Spleen (tissue), 11 donors: Measurements from ENCODE around the gene CHSY3. TPM values are rescaled to one million over a fixed set of nuclear protein-coding genes. Genes with fewer than 3 reads are reported as not detected.

ENCODE experiments used
- DNase-seq: peaks from one replicate; pipeline ENCODE4 v3.0.0-alpha.2; 2020
- H3K27ac ChIP-seq, 8 donors: fragments of 200-600 bp; sonication (generic) in 7 of 8; 1 replicate in 4 of 8; 2 replicates in 4 of 8; pipeline versions ENCODE4 v1.5.0 to v1.8.0; 2016 to 2021; ENCODE audit warnings: inconsistent platforms in 4 of 8, mild to moderate bottlenecking in 4 of 8, moderate library complexity in 1 of 8
- H3K27me3 ChIP-seq, 7 donors: fragments of 200-600 bp; sonication (generic) in 6 of 7; replicated peaks in 1 of 7; 1 replicate in 4 of 7; 2 replicates in 3 of 7; pipeline versions ENCODE4 v1.5.0 to v1.8.0; 2016 to 2021; ENCODE audit warnings: inconsistent platforms in 3 of 7, mild to moderate bottlenecking in 1 of 7
- H3K36me3 ChIP-seq, 6 donors: fragments of 200-600 bp; sonication (generic) in 5 of 6; 1 replicate in 4 of 6; 2 replicates in 2 of 6; pipeline versions ENCODE4 v1.5.0 to v1.8.0; 2016 to 2021; ENCODE audit warnings: inconsistent platforms in 2 of 6
- H3K4me1 ChIP-seq, 6 donors: fragments of 200-600 bp; sonication (generic) in 5 of 6; 1 replicate in 3 of 6; 2 replicates in 3 of 6; pipeline versions ENCODE4 v1.5.0 to v1.8.0; 2016 to 2021; ENCODE audit warnings: inconsistent platforms in 3 of 6
- H3K4me3 ChIP-seq, 8 donors: fragments of 200-600 bp; sonication (generic) in 7 of 8; 1 replicate in 4 of 8; 2 replicates in 4 of 8; pipeline versions ENCODE4 v1.5.0 to v1.8.0; 2016 to 2021; ENCODE audit warnings: inconsistent platforms in 4 of 8, mild to moderate bottlenecking in 4 of 8, moderate library complexity in 2 of 8
- H3K9me3 ChIP-seq, 8 donors: fragments of 200-600 bp; sonication (generic) in 7 of 8; 1 replicate in 4 of 8; 2 replicates in 4 of 8; pipeline versions ENCODE4 v1.5.0 to v1.8.0; 2016 to 2021; ENCODE audit warnings: inconsistent platforms in 4 of 8
- POLR2A ChIP-seq, 3 donors: fragments of 450-650 bp; IDR thresholded peaks; one replicate each; pipeline ENCODE4 v1.5.1; 2017; ENCODE audit warnings: antibody characterized with exemption in 3 of 3, mild to moderate bottlenecking in 1 of 3
- POLR2AphosphoS5 ChIP-seq, 3 donors: sonication (generic); formaldehyde crosslinking; IDR thresholded peaks; one replicate each; pipeline ENCODE4 v1.5.1; 2017; ENCODE audit warnings: antibody characterized with exemption in 3 of 3
- WGBS, 5 donors: extraction: QIAGEN DNeasy Blood & Tissue Kit in 3 of 5; methylation state at CpG; one replicate each; pipeline versions ENCODE4 v1.1.5 to v1.1.7; 2013 to 2018; 5-methylcytosine and 5-hydroxymethylcytosine counted together
- intact Hi-C: fragments of 100-400 bp; cut with DNase I; formaldehyde crosslinking; loops from one replicate; pipeline ENCODE4 v1.15.0; 2023; ENCODE audit warnings: low total_unique reads
- polyA plus RNA-seq, 3 donors: library from polyadenylated mRNA; stranded (reverse); fragments of 200-250 nt; gene quantifications; one replicate each; pipeline ENCODE4 v1.2.1, GENCODE V29; 2013
- total RNA-seq, 7 donors: library from RNA; depleted of rRNA in 3 of 7; stranded (reverse); fragments of >200 nt in 3 of 7; fragmentation: NEBNext Ultra II Directional in 4 of 7; extraction: Animal tissue kit (Norgen Biotek cat#: 25700) in 4 of 7; gene quantifications; one replicate each; pipeline versions ENCODE4 v1.1.0 to v1.2.1, GENCODE V29; 2016 to 2021
- TF ChIP-seq, protein P1 (sequence below), 11 experiments: fragments of 200-600 bp in 7 of 11; fragments of 450-650 bp in 4 of 11; sonication (generic) in 4 of 11; IDR thresholded peaks in 8 of 11; conservative IDR thresholded peaks in 3 of 11; 1 replicate in 7 of 11; 2 replicates in 4 of 11; pipeline versions ENCODE4 v1.4.0 to v1.8.0; 2016 to 2021; ENCODE audit warnings: antibody characterized with exemption in 11 of 11, inconsistent platforms in 4 of 11, mild to moderate bottlenecking in 1 of 11
- donor health status: healthy with polysubstance abuse.
- donor health status: DM: no; HTN: no; CAD: no; lungs with moderate emphysema.
- donor health status: DM: no; HTN: no; CAD: no.
- donor health status: Bipolar disorder and iron deficiency.
- donor health status: healthy.
- donor health status: DM: no; HTN: no; CAD: no.
- donor health status: DM: yes; HTN: yes; CAD: no.

The CHSY3 gene
- total and polyA plus RNA-seq, 10 donors: 0.07 to 3.0 (median 1.5) TPM

DNA sequence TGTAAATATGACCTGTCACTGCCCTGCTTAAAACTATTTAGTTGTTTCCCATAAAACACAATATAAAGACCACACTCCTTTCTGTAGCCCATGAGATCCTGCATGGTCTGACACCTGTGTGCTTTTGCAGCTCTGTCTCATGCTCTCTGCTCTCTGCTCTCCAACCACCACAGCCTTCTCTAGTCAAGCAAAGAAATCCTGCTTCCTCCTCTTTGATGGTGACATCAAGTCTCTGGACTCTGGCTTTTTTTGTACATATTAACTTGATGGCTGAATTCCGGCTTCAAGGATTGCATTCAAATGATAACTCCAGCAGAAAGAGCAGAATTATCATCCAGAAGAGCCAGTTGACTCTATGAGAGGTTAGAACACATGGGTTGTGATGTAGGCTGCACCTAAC is 58.2 kb downstream of the CHSY3 start:
- H3K9me3 ChIP-seq: no peaks in the 10 kb centered on the region
- no peak overlapping the region for H3K27ac ChIP-seq
- no peak for DNase-seq
- H3K36me3 ChIP-seq: no peaks in the 10 kb centered on the region
- TF ChIP-seq, protein P1, sequence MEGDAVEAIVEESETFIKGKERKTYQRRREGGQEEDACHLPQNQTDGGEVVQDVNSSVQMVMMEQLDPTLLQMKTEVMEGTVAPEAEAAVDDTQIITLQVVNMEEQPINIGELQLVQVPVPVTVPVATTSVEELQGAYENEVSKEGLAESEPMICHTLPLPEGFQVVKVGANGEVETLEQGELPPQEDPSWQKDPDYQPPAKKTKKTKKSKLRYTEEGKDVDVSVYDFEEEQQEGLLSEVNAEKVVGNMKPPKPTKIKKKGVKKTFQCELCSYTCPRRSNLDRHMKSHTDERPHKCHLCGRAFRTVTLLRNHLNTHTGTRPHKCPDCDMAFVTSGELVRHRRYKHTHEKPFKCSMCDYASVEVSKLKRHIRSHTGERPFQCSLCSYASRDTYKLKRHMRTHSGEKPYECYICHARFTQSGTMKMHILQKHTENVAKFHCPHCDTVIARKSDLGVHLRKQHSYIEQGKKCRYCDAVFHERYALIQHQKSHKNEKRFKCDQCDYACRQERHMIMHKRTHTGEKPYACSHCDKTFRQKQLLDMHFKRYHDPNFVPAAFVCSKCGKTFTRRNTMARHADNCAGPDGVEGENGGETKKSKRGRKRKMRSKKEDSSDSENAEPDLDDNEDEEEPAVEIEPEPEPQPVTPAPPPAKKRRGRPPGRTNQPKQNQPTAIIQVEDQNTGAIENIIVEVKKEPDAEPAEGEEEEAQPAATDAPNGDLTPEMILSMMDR (IDR thresholded peaks at IDR 0.05 in 8 of 11, conservative IDR thresholded peaks at IDR 0.05 in 3 of 11): no peak
- TF ChIP-seq POLR2A (IDR thresholded peaks at IDR 0.05): no peak
- H3K27me3 ChIP-seq: no peaks in the 10 kb centered on the region
- H3K4me1 ChIP-seq: no peaks in the 10 kb centered on the region
- 72 to 90% (median 75%) methylated on average over 1 of the region's 1 CpG for WGBS, 5 donors
- intact Hi-C loops: no loop called here
- H3K4me3 ChIP-seq: no peak overlapping the region

GRCh38 chr5:129963359-129963758 is 59.1 kb downstream of the CHSY3 start:
- 68 to 73% (median 68%) methylated on average over 3 of the region's 3 CpGs for WGBS, 5 donors
- no peak overlapping the region for H3K4me3 ChIP-seq
- no peak overlapping the region for H3K27ac ChIP-seq
- H3K27me3 ChIP-seq: no peaks in the 10 kb centered on the region
- TF ChIP-seq POLR2AphosphoS5 (IDR thresholded peaks at IDR 0.05) (no peak), POLR2A (IDR thresholded peaks at IDR 0.05) (no peak)
- TF ChIP-seq, protein P1 (IDR thresholded peaks at IDR 0.05 in 8 of 11, conservative IDR thresholded peaks at IDR 0.05 in 3 of 11): no peak
- no peaks in the 10 kb centered on the region for H3K4me1 ChIP-seq
- H3K36me3 ChIP-seq: no peaks in the 10 kb centered on the region
- DNase-seq: no peak
- intact Hi-C loops: no loop called here
- H3K9me3 ChIP-seq: no peaks in the 10 kb centered on the region

- no peak overlapping the region for H3K4me3 ChIP-seq
- no peaks in the 10 kb centered on the region for H3K36me3 ChIP-seq
- intact Hi-C loops: no loop called here
- H3K4me1 ChIP-seq: no peaks in the 10 kb centered on the region
- H3K27ac ChIP-seq: no peak overlapping the region
- no peaks in the 10 kb centered on the region for H3K27me3 ChIP-seq
- WGBS, 5 donors: 58 to 86% (median 75%) methylated on average over 2 of the region's 2 CpGs
- no peak for DNase-seq
- no peaks in the 10 kb centered on the region for H3K9me3 ChIP-seq
- TF ChIP-seq POLR2A (IDR thresholded peaks at IDR 0.05): no peak
- TF ChIP-seq POLR2AphosphoS5 (IDR thresholded peaks at IDR 0.05): no peak
- TF ChIP-seq, protein P1 (IDR thresholded peaks at IDR 0.05 in 8 of 11, conservative IDR thresholded peaks at IDR 0.05 in 3 of 11): no peak
These were observed 61.8 kb downstream of the CHSY3 start for GRCh38 chr5:129966071-129966470.

GRCh38 chr5:129971714-129972113 is 67.4 kb downstream of the CHSY3 start:
- intact Hi-C loops: no loop called here
- Histone ChIP-seq H3K27ac (no peak overlapping the region), H3K4me1 (no peaks in the 10 kb centered on the region), H3K9me3 (no peaks in the 10 kb centered on the region), H3K27me3 (no peaks in the 10 kb centered on the region), H3K36me3 (no peaks in the 10 kb centered on the region), H3K4me3 (no peak overlapping the region)
- TF ChIP-seq, protein P1 (IDR thresholded peaks at IDR 0.05 in 8 of 11, conservative IDR thresholded peaks at IDR 0.05 in 3 of 11): no peak
- TF ChIP-seq POLR2A (IDR thresholded peaks at IDR 0.05) (no peak), POLR2AphosphoS5 (IDR thresholded peaks at IDR 0.05) (no peak)
- DNase-seq: no peak
